Liver (tissue), 9 donors: ENCODE measurements around the gene CMIP. TPM values are rescaled to one million over a fixed set of nuclear protein-coding genes. Genes with fewer than 3 reads are reported as not detected.

ENCODE experiments used
- DNase-seq: peaks from one replicate; pipeline ENCODE4 v3.0.0-alpha.2; 2017; ENCODE audit warnings: low spot score
- H3K27ac ChIP-seq, 2 donors: one replicate each; pipeline ENCODE4 v1.7.0; 2013; ENCODE audit warnings: inconsistent platforms in 2 of 2, low read length in 2 of 2, control low read depth in 1 of 2, low read depth in 1 of 2, mild to moderate bottlenecking in 1 of 2
- H3K27me3 ChIP-seq, 4 donors: one replicate each; pipeline versions ENCODE4 v1.6.1 to v1.7.0; 2013; ENCODE audit warnings: low read length in 3 of 4, inconsistent platforms in 1 of 4, mild to moderate bottlenecking in 1 of 4, moderate library complexity in 1 of 4; ENCODE audit not compliant: control insufficient read depth in 4 of 4, insufficient read depth in 4 of 4
- H3K36me3 ChIP-seq, 4 donors: one replicate each; pipeline versions ENCODE4 v1.6.1 to v1.7.0; 2013; ENCODE audit warnings: low read length in 3 of 4, mild to moderate bottlenecking in 3 of 4, low read depth in 1 of 4, moderate library complexity in 1 of 4; ENCODE audit not compliant: control insufficient read depth in 4 of 4, insufficient read depth in 3 of 4
- H3K4me1 ChIP-seq, 4 donors: one replicate each; pipeline versions ENCODE4 v1.6.1 to v1.7.0; 2013; ENCODE audit warnings: low read length in 3 of 4, mild to moderate bottlenecking in 3 of 4, moderate library complexity in 1 of 4; ENCODE audit not compliant: control insufficient read depth in 4 of 4, insufficient read depth in 4 of 4
- H3K4me3 ChIP-seq, 3 donors: one replicate each; pipeline versions ENCODE4 v1.6.1 to v1.7.0; 2013; ENCODE audit warnings: low read length in 3 of 3, control low read depth in 1 of 3, low read depth in 1 of 3, mild to moderate bottlenecking in 1 of 3
- H3K9ac ChIP-seq, 2 donors: one replicate each; pipeline ENCODE4 v1.7.0; 2013; ENCODE audit warnings: low read length in 2 of 2, mild to moderate bottlenecking in 2 of 2, moderate library complexity in 2 of 2, control low read depth in 1 of 2, low read depth in 1 of 2
- H3K9me3 ChIP-seq, 4 donors: one replicate each; pipeline versions ENCODE4 v1.6.1 to v1.7.0; 2013; ENCODE audit warnings: low read length in 3 of 4; ENCODE audit not compliant: control insufficient read depth in 4 of 4
- ATF3 ChIP-seq: IDR thresholded peaks from 2 replicates; pipeline ENCODE4 v1.6.1; 2016; ENCODE audit warnings: antibody characterized with exemption
- CTCF ChIP-seq: fragments of 150-350 bp; IDR thresholded peaks from 2 replicates; pipeline ENCODE4 v1.5.1; 2017; ENCODE audit warnings: improper control_type of control experiment, low read depth, low read length; ENCODE audit not compliant: missing input control
- EGR1 ChIP-seq, 2 donors: IDR thresholded peaks; 2 replicates each; pipeline ENCODE4 v1.6.1; 2016 to 2018; ENCODE audit warnings: antibody characterized with exemption in 2 of 2, low read depth in 2 of 2
- FOXA1 ChIP-seq: IDR thresholded peaks from 2 replicates; pipeline ENCODE4 v1.6.1; 2016; ENCODE audit warnings: antibody characterized with exemption
- FOXA2 ChIP-seq: IDR thresholded peaks from 2 replicates; pipeline ENCODE4 v1.6.1; 2016; ENCODE audit warnings: antibody characterized with exemption
- GABPA ChIP-seq, 2 donors: IDR thresholded peaks in 1 of 2; conservative IDR thresholded peaks in 1 of 2; 2 replicates each; pipeline ENCODE4 v1.6.1; 2016; ENCODE audit warnings: antibody characterized with exemption in 2 of 2, mild to moderate bottlenecking in 1 of 2, moderate library complexity in 1 of 2
- HNF4A ChIP-seq, 2 donors: conservative IDR thresholded peaks; 2 replicates each; pipeline ENCODE4 v1.6.1; 2016; ENCODE audit warnings: antibody characterized with exemption in 2 of 2, mild to moderate bottlenecking in 2 of 2
- HNF4G ChIP-seq: IDR thresholded peaks from 2 replicates; pipeline ENCODE4 v1.6.1; 2016; ENCODE audit warnings: antibody characterized with exemption
- JUND ChIP-seq, 2 donors: IDR thresholded peaks; 2 replicates each; pipeline ENCODE4 v1.6.1; 2016; ENCODE audit warnings: antibody characterized with exemption in 2 of 2
- NR2F2 ChIP-seq: IDR thresholded peaks from 2 replicates; pipeline ENCODE4 v1.6.1; 2016; ENCODE audit warnings: antibody characterized with exemption
- RAD21 ChIP-seq, 2 donors: IDR thresholded peaks; 2 replicates each; pipeline ENCODE4 v1.6.1; 2016; ENCODE audit warnings: antibody characterized with exemption in 2 of 2, mild to moderate bottlenecking in 2 of 2
- REST ChIP-seq: IDR thresholded peaks from 2 replicates; pipeline ENCODE4 v1.6.1; 2016; ENCODE audit warnings: antibody characterized with exemption, mild to moderate bottlenecking
- RXRA ChIP-seq, 2 donors: IDR thresholded peaks; 2 replicates each; pipeline ENCODE4 v1.6.1; 2017 to 2018; ENCODE audit warnings: antibody characterized with exemption in 2 of 2, mild to moderate bottlenecking in 1 of 2
- SP1 ChIP-seq: IDR thresholded peaks from 2 replicates; pipeline ENCODE4 v1.6.1; 2018; ENCODE audit warnings: antibody characterized with exemption, mild to moderate bottlenecking
- TAF1 ChIP-seq: conservative IDR thresholded peaks from 2 replicates; pipeline ENCODE4 v1.6.1; 2016; ENCODE audit warnings: antibody characterized with exemption, mild to moderate bottlenecking
- YY1 ChIP-seq: IDR thresholded peaks from 2 replicates; pipeline ENCODE4 v1.6.1; 2016; ENCODE audit warnings: antibody characterized with exemption, mild to moderate bottlenecking
- ZBTB33 ChIP-seq: IDR thresholded peaks from 2 replicates; pipeline ENCODE4 v1.6.1; 2016; ENCODE audit warnings: antibody characterized with exemption
- WGBS: extraction: QIAGEN DNeasy Blood & Tissue Kit; methylation state at CpG from one replicate; pipeline ENCODE4 v1.1.7; 2013; 5-methylcytosine and 5-hydroxymethylcytosine counted together
- polyA plus RNA-seq, 2 donors: library from polyadenylated mRNA; stranded (reverse) in 1 of 2; unstranded in 1 of 2; fragments of 200-250 nt in 1 of 2; fragments of >200 nt in 1 of 2; fragmentation: Nextera tagmentation in 1 of 2; extraction: Ambion mirVana in 1 of 2; gene quantifications; one replicate each; pipeline versions ENCODE4 v1.2.1 to v1.2.3, GENCODE V29; 2013 to 2015
- total RNA-seq, 2 donors: library from RNA; depleted of rRNA; stranded (reverse); fragments of >200 nt; gene quantifications; one replicate each; pipeline ENCODE4 v1.2.3, GENCODE V29; 2014
- TF ChIP-seq, protein P1 (sequence below): IDR thresholded peaks from 2 replicates; pipeline ENCODE4 v1.6.1; 2016; ENCODE audit warnings: antibody characterized with exemption
- donor health status: healthy.
- donor health status: healthy.
- donor health status: healthy.
- donor health status: healthy.
- donor health status: healthy.

The CMIP gene
- total and polyA plus RNA-seq, 4 donors: 1.7 to 15.6 (median 10.1) TPM

DNA sequence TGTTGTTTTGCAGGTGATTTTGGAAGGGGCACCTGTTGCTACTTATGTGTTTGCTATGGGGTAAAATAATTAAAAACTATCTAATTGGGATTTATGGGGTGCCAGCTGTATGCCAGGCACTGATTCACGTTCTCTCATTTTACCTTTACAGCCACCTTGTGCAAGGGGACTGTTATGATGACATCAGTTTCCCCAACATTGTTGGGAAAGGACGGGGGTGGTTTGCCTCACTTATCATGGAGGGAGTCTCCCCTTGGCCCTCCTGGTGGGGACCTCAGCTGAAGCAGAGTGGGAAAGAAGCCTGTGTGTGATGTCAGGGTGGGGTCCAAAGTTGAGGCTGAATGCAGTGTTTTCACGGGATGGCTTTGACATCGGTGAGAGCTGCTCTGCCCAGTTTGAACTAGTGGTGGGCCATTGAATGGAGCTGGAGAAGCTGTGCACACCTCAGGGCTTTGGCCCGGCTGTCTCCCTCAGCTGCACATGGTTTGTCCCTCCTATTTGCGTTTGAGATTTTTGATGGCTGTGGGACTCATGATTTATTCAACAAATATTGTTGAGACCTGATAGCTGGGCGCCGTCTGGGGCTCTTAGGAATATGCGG is 36.1 kb downstream of the CMIP start:
- H3K4me3 ChIP-seq: no peak overlapping the region
- TF ChIP-seq REST: no peak
- TF ChIP-seq SP1: no peak
- TF ChIP-seq FOXA1: no peak
- TF ChIP-seq, protein P1, sequence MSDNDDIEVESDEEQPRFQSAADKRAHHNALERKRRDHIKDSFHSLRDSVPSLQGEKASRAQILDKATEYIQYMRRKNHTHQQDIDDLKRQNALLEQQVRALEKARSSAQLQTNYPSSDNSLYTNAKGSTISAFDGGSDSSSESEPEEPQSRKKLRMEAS: no peak
- TF ChIP-seq TAF1: no peak
- no peak for TF ChIP-seq GABPA (IDR thresholded peaks at IDR 0.05 in 1 of 2, conservative IDR thresholded peaks at IDR 0.05 in 1 of 2)
- TF ChIP-seq JUND (IDR thresholded peaks at IDR 0.05): no peak
- no peak for TF ChIP-seq FOXA2
- TF ChIP-seq RXRA (IDR thresholded peaks at IDR 0.05): no peak
- no peak for TF ChIP-seq HNF4G
- TF ChIP-seq ATF3: no peak
- TF ChIP-seq HNF4A (conservative IDR thresholded peaks at IDR 0.05): no peak
- TF ChIP-seq RAD21 (IDR thresholded peaks at IDR 0.05): no peak
- TF ChIP-seq NR2F2: no peak
- TF ChIP-seq CTCF: no peak
- no peak for TF ChIP-seq YY1
- no peak for TF ChIP-seq ZBTB33
- TF ChIP-seq EGR1 (IDR thresholded peaks at IDR 0.05; ENCODE audit: low read depth in 2 of 2): no peak
- H3K4me1 ChIP-seq: peaks cover 13 to 57% (median 45%) of the 10 kb centered on the region in 4 donors
- no peaks in the 10 kb centered on the region for H3K36me3 ChIP-seq
- no peaks in the 10 kb centered on the region for H3K27me3 ChIP-seq
- no peak for DNase-seq
- H3K9me3 ChIP-seq: no peaks in the 10 kb centered on the region
- no peak overlapping the region for H3K9ac ChIP-seq
- 85% methylated on average over 9 of the region's 9 CpGs for WGBS
- H3K27ac ChIP-seq: peak overlapping the region; percentile 63 to 87
